ENCODE measurements around the gene VPS54. TPM values are rescaled to one million over a fixed set of nuclear protein-coding genes. Genes with fewer than 3 reads are reported as not detected.
A peak's percentile ranks its signal among the peaks of the same experiment; 100 is the strongest.
"Not testable (repeated sequence)": the region's sequence is repeated elsewhere in the genome, so short reads cannot be mapped to it uniquely, and the experiment has no call there.

VPS54 gene
- polyA plus RNA-seq, 1 donor (not counting 4 experiments of a cell fraction or from before 2014, with no cell fraction given) = 18.2 TPM

GRCh38 chr2:63849381-63850203 is 169.6 kb downstream of the VPS54 start:
- Histone ChIP-seq H3K4me2 (ENCODE audit: control insufficient read depth, extremely low read depth, insufficient read depth, low read depth, low read length) (peak overlapping the region; percentile 53), H3K4me3 (ENCODE audit: control insufficient read depth in 2 of 3, extremely low read depth in 1 of 3, insufficient read depth in 2 of 3, low read depth in 1 of 3, low read length in 3 of 3) (no peak overlapping the region), H3K9me1 (ENCODE audit: control insufficient read depth, extremely low read depth, insufficient read depth, low read length) (no peaks in the 10 kb centered on the region), H4K20me1 (ENCODE audit: control insufficient read depth, extremely low read depth, insufficient read depth, low read length) (no peaks in the 10 kb centered on the region), H3K79me2 (ENCODE audit: control insufficient read depth, insufficient read depth, low read length) (peaks cover 98% of the 10 kb centered on the region), H3K9me3 (ENCODE audit: control insufficient read depth, low read depth, low read length) (no peaks in the 10 kb centered on the region), H3K4me1 (ENCODE audit: control insufficient read depth, extremely low read depth, insufficient read depth, low read length) (peaks cover 20% of the 10 kb centered on the region), H3K9ac (ENCODE audit: control insufficient read depth, extremely low read depth, insufficient read depth, low read length) (no peak overlapping the region), H3K27me3 (ENCODE audit: control insufficient read depth, extremely low read depth, insufficient read depth, low read length) (no peaks in the 10 kb centered on the region), H2AFZ (ENCODE audit: control insufficient read depth, low read length) (no peak overlapping the region), H3K36me3 (ENCODE audit: control insufficient read depth in 2 of 2, extremely low read depth in 1 of 2, insufficient read depth in 2 of 2, low read length in 2 of 2) (peaks cover 0 to 4% of the 10 kb centered on the region in 2 experiments), H3K27ac (ENCODE audit: control insufficient read depth, insufficient read depth, low read length) (no peak overlapping the region)
- TF ChIP-seq, protein P1, sequence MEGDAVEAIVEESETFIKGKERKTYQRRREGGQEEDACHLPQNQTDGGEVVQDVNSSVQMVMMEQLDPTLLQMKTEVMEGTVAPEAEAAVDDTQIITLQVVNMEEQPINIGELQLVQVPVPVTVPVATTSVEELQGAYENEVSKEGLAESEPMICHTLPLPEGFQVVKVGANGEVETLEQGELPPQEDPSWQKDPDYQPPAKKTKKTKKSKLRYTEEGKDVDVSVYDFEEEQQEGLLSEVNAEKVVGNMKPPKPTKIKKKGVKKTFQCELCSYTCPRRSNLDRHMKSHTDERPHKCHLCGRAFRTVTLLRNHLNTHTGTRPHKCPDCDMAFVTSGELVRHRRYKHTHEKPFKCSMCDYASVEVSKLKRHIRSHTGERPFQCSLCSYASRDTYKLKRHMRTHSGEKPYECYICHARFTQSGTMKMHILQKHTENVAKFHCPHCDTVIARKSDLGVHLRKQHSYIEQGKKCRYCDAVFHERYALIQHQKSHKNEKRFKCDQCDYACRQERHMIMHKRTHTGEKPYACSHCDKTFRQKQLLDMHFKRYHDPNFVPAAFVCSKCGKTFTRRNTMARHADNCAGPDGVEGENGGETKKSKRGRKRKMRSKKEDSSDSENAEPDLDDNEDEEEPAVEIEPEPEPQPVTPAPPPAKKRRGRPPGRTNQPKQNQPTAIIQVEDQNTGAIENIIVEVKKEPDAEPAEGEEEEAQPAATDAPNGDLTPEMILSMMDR (optimal IDR thresholded peaks at IDR 0.05 in 1 of 3, IDR thresholded peaks at IDR 0.05 in 1 of 3, conservative IDR thresholded peaks at IDR 0.05 in 1 of 3; ENCODE audit: extremely low read depth in 1 of 3, insufficient read depth in 2 of 3, low read length in 3 of 3) = no peak
- TF ChIP-seq EZH2 (IDR thresholded peaks at IDR 0.05; ENCODE audit: low read length) = no peak
- FAIRE-seq = no peak
- DNase-seq (ENCODE audit: low read depth, low spot score) = no peak
- dilution Hi-C loops (cut with MboI; ENCODE audit: extremely low pct_ligation_motif_present, low sequenced_read_pairs) = no loop called here

DNA sequence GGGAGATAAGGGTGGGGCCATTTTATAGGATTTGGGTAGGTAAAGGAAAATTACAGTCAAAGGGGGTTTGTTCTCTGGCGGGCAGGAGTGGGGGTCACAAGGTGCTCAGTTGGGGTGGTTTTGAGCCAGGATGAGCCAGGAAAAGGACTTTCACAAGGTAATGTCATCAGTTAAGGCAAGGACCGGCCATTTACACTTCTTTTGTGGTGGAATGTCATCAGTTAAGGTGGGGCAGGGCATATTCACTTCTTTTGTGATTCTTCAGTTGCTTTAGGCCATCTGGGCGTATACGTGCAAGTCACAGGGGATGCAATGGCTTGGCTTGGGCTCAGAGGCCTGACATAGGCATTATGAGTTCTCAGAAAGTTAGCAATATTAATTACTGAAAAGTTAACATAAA is 171.7 kb downstream of the VPS54 start:
- dilution Hi-C loops (cut with MboI; ENCODE audit: extremely low pct_ligation_motif_present, low sequenced_read_pairs); H3K9me3 ChIP-seq (ENCODE audit: control insufficient read depth, low read depth, low read length); H4K20me1 ChIP-seq (ENCODE audit: control insufficient read depth, extremely low read depth, insufficient read depth, low read length); H2AFZ ChIP-seq (ENCODE audit: control insufficient read depth, low read length); H3K4me2 ChIP-seq (ENCODE audit: control insufficient read depth, extremely low read depth, insufficient read depth, low read depth, low read length); H3K36me3 ChIP-seq (ENCODE audit: control insufficient read depth in 2 of 2, extremely low read depth in 1 of 2, insufficient read depth in 2 of 2, low read length in 2 of 2); H3K27me3 ChIP-seq (ENCODE audit: control insufficient read depth, extremely low read depth, insufficient read depth, low read length); H3K9ac ChIP-seq (ENCODE audit: control insufficient read depth, extremely low read depth, insufficient read depth, low read length); DNase-seq (ENCODE audit: low read depth, low spot score); FAIRE-seq; H3K9me1 ChIP-seq (ENCODE audit: control insufficient read depth, extremely low read depth, insufficient read depth, low read length); H3K4me3 ChIP-seq (ENCODE audit: control insufficient read depth in 2 of 3, extremely low read depth in 1 of 3, insufficient read depth in 2 of 3, low read depth in 1 of 3, low read length in 3 of 3); H3K27ac ChIP-seq (ENCODE audit: control insufficient read depth, insufficient read depth, low read length): not testable (repeated sequence)
- H3K79me2 ChIP-seq (ENCODE audit: control insufficient read depth, insufficient read depth, low read length) = peaks cover 98% of the 10 kb centered on the region
- H3K4me1 ChIP-seq (ENCODE audit: control insufficient read depth, extremely low read depth, insufficient read depth, low read length) = peaks cover 36% of the 10 kb centered on the region
